Activated T-cell treated with anti-CD3 and anti-CD28 coated beads, Interleukin-2, amount 50 U/mL, for 1 hour (primary cell): Measurements from ENCODE around the gene HP.

Source experiments
- DNase-seq: peaks from one replicate; pipeline ENCODE4 v3.0.0-alpha.2; 2020

The HP gene

DNA sequence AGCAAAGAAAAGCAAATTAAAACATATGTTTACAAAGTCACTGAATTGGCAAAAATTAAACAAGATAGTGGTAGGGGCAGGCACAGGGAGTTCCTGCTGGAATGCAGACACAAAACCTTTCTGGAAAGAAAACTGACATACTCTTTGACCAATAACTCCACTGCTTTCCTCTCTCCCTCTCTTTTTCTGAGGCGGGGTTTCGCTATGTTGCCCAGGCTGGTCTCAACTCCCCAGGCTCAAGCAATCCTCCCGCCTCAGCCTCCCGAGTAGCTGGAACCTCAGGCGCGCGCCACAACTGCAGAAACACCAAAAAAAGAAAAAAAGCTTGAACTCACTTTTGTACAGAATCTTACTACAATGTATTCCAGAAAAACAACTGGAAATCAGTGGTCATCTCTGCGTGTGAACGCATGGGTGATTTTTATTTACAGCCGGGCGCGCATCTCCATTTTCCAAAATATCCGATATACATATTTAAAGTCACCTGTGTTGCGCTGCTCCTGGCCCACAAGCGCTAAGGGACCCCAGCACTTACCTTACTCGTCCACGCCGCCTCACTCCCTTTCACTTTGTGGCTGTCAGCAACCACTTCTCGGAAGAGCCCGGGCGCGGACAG lies 38.6 kb downstream of the HP start:
- DNase-seq = no peak

DNA sequence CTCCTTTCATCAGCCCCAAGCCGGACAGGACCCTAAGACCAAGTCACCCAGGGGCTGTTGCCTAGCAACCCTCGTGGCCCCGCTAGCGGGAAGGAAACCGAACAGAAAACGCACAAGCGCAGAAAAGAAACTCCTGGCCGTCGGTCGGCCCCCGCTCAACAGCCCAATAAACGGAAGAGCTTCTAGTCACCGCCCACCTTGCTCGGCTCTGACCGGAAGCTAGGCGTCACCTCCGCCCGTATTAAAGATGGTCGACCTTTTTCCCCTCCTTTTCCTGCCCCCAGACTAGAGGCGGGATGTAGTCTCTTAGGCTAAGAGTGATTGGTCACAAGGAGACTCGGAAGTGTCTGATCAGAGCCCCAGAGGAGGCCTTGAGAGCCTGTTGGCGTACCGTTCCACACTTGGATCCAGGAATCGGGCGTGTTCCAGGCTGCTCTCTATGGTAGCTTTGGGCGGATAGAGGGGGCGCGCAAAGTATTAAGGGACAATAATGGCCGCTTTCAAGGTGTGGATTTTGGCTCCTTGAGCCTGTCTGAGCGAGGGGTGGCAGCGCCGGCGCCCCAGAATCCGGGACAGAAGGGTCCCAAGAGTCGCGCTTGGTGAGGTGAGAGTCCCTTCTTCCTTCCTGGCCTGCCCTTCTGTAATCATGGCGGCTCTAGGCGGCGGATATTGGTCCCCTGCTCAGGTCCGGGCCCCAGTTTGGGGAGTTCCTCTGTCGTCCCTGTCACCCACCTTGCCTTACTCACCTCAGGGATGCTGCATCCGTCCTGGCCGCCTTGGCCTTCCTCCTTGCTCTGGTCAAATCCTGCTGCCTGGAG lies 39.4 kb downstream of the HP start, which contains the start of the genes DHX38 and TXNL4B:
Gene DHX38, plus strand, starts transcription at position 400 of the 818 bp plus-strand sequence. CDS start 2,311 bp downstream, outside the sequence.
Gene TXNL4B, minus strand, starts transcription at position 173 of the 818 bp plus-strand sequence. CDS start 2,871 bp downstream, outside the sequence.
- peak; percentile 82 for DNase-seq

DNA sequence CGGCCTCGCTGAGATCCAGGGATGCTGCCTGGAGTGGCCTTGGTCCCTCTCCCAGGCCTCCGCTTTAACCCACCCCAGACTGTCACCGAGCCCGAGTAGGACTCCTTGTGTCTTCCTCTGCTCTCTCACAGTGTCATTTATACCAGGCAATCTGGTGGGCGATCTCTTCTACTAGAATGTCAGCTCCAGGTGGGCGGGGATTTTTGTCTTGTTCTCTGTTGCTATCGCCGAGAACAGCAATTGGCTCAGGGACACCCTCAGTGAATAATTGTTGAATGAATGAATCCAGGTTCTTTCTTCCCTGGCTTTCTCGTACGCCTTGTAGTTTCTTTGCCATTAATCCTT lies 39.9 kb downstream of the HP start:
- no peak for DNase-seq

DNA sequence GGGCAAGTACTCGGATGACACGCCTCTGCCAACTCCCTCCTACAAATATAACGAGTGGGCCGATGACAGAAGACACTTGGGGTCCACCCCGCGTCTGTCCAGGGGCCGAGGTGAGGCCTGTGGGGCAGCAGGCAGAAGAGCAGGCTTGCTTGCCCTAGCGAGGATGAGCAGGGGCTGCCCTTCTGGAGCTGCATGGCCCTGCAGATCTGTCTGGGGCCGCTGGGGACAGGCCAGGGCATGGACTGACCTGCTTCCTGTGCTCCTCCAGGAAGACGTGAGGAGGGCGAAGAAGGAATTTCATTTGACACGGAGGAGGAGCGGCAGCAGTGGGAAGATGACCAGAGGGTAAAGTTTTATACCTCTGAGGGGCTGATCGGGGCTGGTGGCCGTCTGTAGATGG lies 44.6 kb downstream of the HP start:
- no peak for DNase-seq

DNA sequence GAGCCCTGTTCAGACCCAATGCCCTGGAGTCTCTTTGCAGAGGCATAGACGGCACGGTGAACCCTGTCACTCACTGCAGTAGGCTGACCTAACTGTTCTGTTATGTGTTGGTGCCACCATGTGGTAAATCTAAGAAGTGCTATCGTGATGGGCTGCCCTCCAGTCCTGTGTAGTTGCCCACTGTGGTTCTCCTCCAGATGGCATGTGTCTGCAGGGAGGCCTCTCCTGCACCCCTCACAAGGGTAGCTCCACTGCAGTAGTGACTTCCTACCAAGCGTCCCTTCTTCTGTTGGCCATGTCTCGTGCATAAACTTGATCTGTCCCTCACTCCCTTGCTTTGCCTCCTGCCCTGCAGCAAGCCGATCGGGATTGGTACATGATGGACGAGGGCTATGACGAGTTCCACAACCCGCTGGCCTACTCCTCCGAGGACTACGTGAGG lies 45.1 kb downstream of the HP start:
- peak; percentile 25 for DNase-seq

DNA sequence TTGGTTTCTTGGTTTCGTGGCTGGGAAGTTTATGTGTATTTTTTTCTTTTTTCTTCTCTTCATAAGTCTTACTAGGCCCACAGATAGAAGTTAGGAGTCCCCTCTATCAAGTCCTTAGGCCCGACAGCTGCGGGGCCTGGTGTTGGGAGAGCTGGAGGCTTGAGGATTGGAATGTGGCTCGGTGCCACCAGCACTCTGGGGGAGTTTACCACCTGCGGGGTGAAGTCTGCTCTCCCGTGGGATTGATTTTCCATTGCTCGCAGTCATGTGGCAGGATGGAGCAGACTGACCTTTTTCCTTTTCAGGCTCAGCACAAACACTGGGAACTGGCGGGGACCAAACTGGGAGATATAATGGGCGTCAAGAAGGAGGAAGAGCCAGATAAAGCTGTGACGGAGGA lies 46.9 kb downstream of the HP start:
- no peak for DNase-seq

DNA sequence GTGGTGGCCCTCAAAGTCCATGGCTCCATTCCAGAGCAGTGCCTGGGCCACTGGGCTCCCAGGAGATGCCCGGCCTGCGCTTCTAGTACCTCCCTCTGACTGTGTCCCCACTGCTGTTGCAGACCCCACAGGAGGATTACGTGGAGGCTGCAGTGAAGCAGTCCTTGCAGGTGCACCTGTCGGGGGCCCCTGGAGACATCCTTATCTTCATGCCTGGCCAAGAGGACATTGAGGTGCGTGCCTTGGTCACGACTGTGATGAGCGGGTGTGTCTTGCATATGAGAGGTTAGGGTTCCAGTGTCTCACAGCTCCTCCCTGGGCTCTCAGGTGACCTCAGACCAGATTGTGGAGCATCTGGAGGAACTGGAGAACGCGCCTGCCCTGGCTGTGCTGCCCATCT lies 50.6 kb downstream of the HP start:
- DNase-seq = no peak

DNA sequence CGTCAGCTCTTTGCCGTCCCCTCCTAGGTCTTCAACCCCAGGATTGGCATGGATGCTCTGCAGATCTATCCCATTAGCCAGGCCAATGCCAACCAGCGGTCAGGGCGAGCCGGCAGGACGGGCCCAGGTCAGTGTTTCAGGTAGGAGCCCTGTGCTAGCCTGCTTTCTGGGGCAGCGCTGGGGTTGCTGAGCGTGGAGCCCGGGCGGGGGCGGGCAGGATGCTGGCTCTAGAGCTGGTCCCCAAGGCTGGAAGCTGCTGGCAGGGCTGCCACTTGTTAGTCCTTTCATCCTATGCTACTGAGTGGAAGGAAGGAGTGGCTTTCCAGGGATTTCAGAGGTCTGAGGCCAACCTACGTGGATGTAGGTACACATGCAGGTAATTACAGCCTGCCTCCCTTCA lies 51.7 kb downstream of the HP start:
- DNase-seq = no peak

DNA sequence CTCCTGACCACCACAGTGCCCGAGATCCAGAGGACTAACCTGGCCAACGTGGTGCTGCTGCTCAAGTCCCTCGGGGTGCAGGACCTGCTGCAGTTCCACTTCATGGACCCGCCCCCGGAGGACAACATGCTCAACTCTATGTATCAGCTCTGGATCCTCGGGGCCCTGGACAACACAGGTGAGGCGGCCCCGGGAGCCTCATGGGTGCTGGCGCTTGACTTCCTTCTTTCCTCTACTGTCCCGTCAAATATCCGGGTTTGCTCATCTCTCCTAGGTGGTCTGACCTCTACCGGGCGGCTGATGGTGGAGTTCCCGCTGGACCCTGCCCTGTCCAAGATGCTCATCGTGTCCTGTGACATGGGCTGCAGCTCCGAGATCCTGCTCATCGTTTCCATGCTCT lies 53.1 kb downstream of the HP start:
- DNase-seq = no peak

DNA sequence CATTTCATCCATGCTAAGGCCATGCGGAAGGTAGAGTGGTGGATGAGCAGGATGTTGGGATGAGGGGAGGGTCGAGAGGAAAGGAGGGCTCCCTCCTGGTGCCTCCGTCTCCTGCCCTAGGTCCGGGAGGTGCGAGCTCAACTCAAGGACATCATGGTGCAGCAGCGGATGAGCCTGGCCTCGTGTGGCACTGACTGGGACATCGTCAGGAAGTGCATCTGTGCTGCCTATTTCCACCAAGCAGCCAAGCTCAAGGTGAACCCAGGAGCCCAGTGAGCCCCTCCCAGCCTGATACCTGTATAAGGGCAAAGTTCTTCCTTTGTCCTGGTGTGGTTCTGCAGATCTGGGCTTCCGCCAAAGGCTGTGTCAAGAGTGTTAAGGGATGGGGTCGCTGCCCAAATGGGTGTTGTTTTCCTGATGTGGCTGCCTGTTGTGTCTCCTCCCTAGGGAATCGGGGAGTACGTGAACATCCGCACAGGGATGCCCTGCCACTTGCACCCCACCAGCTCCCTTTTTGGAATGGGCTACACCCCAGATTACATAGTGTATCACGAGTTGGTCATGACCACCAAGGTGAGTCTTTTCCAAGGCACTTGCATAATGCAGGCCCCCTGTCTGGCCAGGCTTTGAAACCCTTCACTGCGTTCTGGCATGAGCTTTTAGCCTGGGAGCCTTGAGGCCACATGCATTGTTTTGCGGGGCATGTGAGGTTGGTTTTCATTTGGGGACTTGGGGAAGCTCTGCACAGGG lies 54.2 kb downstream of the HP start:
- DNase-seq = no peak

DNA sequence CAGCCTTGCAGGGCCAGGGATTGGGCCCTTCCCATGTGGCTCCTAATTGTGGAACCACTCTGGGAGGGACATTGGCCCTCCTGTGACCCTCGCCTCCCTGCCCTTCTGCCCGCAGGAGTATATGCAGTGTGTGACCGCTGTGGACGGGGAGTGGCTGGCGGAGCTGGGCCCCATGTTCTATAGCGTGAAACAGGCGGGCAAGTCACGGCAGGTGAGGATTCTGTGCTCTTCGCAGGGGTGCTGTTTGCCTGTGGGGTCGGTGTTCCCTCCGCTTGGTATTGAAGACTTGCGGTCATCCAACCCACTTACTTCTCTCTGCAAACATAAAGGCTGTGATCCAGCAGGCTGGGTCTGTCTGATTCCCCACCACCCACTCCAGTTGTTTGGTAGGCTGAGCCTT lies 55.0 kb downstream of the HP start:
- no peak for DNase-seq

DNA sequence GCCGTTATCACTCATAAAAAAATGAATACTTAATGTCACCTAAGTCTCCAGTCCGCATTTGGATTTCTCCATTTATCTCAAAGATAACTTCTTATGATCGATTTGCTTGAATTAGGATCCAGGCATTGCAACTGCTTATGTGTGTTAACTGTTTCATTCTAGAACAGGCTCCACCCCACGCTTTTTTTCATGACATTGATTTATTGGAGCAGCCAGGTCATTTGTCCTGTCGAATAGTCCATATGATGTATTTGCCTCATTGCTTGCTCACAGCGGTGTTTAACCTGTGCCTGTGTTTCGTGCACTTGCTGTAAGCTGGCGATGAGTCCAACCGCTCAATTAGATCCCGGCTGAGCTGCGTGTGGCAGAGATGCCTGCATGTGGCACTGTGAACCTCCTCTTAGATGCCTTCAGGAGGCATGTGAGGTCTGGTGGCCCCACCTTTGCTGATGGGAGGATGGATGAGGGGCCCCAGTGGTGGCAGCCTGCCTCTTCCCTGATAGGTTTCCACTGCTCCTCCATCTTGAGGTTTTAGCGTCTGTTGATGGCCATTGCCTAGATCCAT lies 55.7 kb downstream of the HP start:
- DNase-seq = no peak
